H9 (cell line): ENCODE data around the gene ERAL1. TPM values are rescaled to one million over a fixed set of nuclear protein-coding genes. Genes with fewer than 3 reads are reported as not detected.

Experiments
- DNase-seq: peaks from one replicate; pipeline ENCODE4 v3.0.0-alpha.2; 2017
- H2AFZ ChIP-seq: one replicate; pipeline ENCODE4 v1.6.1; 2013; ENCODE audit warnings: mild to moderate bottlenecking, low read length, control low read depth, moderate library complexity
- H2AK5ac ChIP-seq: 2 replicates; pipeline ENCODE4 v1.6.1; 2013; ENCODE audit warnings: low read length, control low read depth, mixed read lengths; ENCODE audit not compliant: insufficient read length
- H2BK120ac ChIP-seq: one replicate; pipeline ENCODE4 v1.6.1; 2013; ENCODE audit warnings: low read depth, mild to moderate bottlenecking, low read length, control low read depth, inconsistent platforms; ENCODE audit not compliant: poor library complexity, severe bottlenecking
- H2BK12ac ChIP-seq: 2 replicates; pipeline ENCODE4 v1.6.1; 2013; ENCODE audit warnings: low read length, control low read depth, mixed read lengths, low read depth; ENCODE audit not compliant: insufficient read length
- H2BK15ac ChIP-seq: 2 replicates; pipeline ENCODE4 v1.6.1; 2013; ENCODE audit warnings: low read depth, low read length, control low read depth
- H2BK20ac ChIP-seq: one replicate; pipeline ENCODE4 v1.6.1; 2013; ENCODE audit warnings: low read depth, mild to moderate bottlenecking, low read length, control low read depth, inconsistent platforms; ENCODE audit not compliant: poor library complexity, severe bottlenecking
- H2BK5ac ChIP-seq: 2 replicates; pipeline ENCODE4 v1.6.1; 2013; ENCODE audit warnings: low read length, control low read depth, mixed read lengths; ENCODE audit not compliant: insufficient read length
- H3K14ac ChIP-seq: 2 replicates; pipeline ENCODE4 v1.6.1; 2013; ENCODE audit warnings: low read length, control low read depth; ENCODE audit not compliant: insufficient read depth
- H3K18ac ChIP-seq: 2 replicates; pipeline ENCODE4 v1.6.1; 2013; ENCODE audit warnings: low read depth, mild to moderate bottlenecking, mixed read lengths, low read length, control low read depth; ENCODE audit not compliant: insufficient read length
- H3K23ac ChIP-seq: 2 replicates; pipeline ENCODE4 v1.6.1; 2013; ENCODE audit warnings: low read length, control low read depth, mixed read lengths, low read depth; ENCODE audit not compliant: insufficient read length
- H3K23me2 ChIP-seq: 2 replicates; pipeline ENCODE4 v1.6.1; 2013; ENCODE audit warnings: low read depth, mild to moderate bottlenecking, mixed read lengths, low read length, control low read depth; ENCODE audit not compliant: insufficient read length, poor library complexity, severe bottlenecking
- H3K27ac ChIP-seq: 2 replicates; pipeline ENCODE4 v1.5.1; 2013; ENCODE audit warnings: low read length, control low read depth, mixed read lengths, low read depth; ENCODE audit not compliant: insufficient read length
- H3K27me3 ChIP-seq: 2 replicates; pipeline ENCODE4 v1.6.1; 2013; ENCODE audit warnings: low read length, control low read depth, inconsistent platforms; ENCODE audit not compliant: insufficient read depth
- H3K4ac ChIP-seq: 2 replicates; pipeline ENCODE4 v1.6.1; 2013; ENCODE audit warnings: low read depth, mild to moderate bottlenecking, control low read depth, inconsistent platforms, low read length, moderate library complexity
- H3K4me1 ChIP-seq: 2 replicates; pipeline ENCODE4 v1.6.1; 2013; ENCODE audit warnings: low read length, control low read depth, inconsistent platforms; ENCODE audit not compliant: insufficient read depth
- H3K4me2 ChIP-seq: 2 replicates; pipeline ENCODE4 v1.6.1; 2013; ENCODE audit warnings: low read length, control low read depth, mixed read lengths; ENCODE audit not compliant: insufficient read length, insufficient read depth
- H3K56ac ChIP-seq: 2 replicates; pipeline ENCODE4 v1.6.1; 2013; ENCODE audit warnings: low read depth, mild to moderate bottlenecking, mixed read lengths, low read length, control low read depth; ENCODE audit not compliant: insufficient read length
- H3K79me1 ChIP-seq: 2 replicates; pipeline ENCODE4 v1.6.1; 2013; ENCODE audit warnings: low read depth, mild to moderate bottlenecking, moderate library complexity, low read length, control low read depth, inconsistent platforms; ENCODE audit not compliant: insufficient read depth, poor library complexity, severe bottlenecking
- H3K79me2 ChIP-seq: 2 replicates; pipeline ENCODE4 v1.6.1; 2013; ENCODE audit warnings: low read length, control low read depth, inconsistent platforms; ENCODE audit not compliant: insufficient read depth
- H3K9ac ChIP-seq: 2 replicates; pipeline ENCODE4 v1.6.1; 2013; ENCODE audit warnings: low read length, control low read depth, mixed read lengths; ENCODE audit not compliant: insufficient read length; ENCODE audit errors: extremely low read depth
- H3K9me3 ChIP-seq: one replicate; pipeline ENCODE4 v1.6.1; 2013; ENCODE audit warnings: low read depth, low read length, inconsistent platforms; ENCODE audit not compliant: control insufficient read depth
- H3T11ph ChIP-seq: one replicate; pipeline ENCODE4 v1.6.1; 2013; ENCODE audit warnings: mild to moderate bottlenecking, low read length, control low read depth, inconsistent platforms
- H4K20me1 ChIP-seq: one replicate; pipeline ENCODE4 v1.6.1; 2013; ENCODE audit not compliant: control insufficient read depth, insufficient read length, insufficient read depth
- H4K5ac ChIP-seq: 2 replicates; pipeline ENCODE4 v1.6.1; 2013; ENCODE audit warnings: low read depth, mild to moderate bottlenecking, mixed read lengths, low read length, control low read depth; ENCODE audit not compliant: insufficient read length
- H4K8ac ChIP-seq: replicated peaks from 2 replicates; pipeline ENCODE4 v1.6.1; 2013; ENCODE audit warnings: low read length, control low read depth, mixed read lengths, low read depth; ENCODE audit not compliant: insufficient read length
- H4K91ac ChIP-seq: 2 replicates; pipeline ENCODE4 v1.6.1; 2013; ENCODE audit warnings: low read depth, mild to moderate bottlenecking, moderate library complexity, mixed read lengths, low read length, control low read depth; ENCODE audit not compliant: insufficient read length
- H3K27ac Mint-ChIP-seq, 3 experiments: 2 replicates in 2 of 3; 3 replicates in 1 of 3; pipeline ENCODE4 v1.8.0; 2020 to 2021; ENCODE audit warnings: mixed read lengths in 3 of 3, mild to moderate bottlenecking in 1 of 3, moderate library complexity in 1 of 3
- H3K27me3 Mint-ChIP-seq: 2 replicates; pipeline ENCODE4 v1.8.0; 2021; ENCODE audit warnings: low read depth, mild to moderate bottlenecking, moderate library complexity, mixed read lengths
- H3K36me3 Mint-ChIP-seq, 3 experiments: 2 replicates in 2 of 3; 3 replicates in 1 of 3; pipeline ENCODE4 v1.8.0; 2020 to 2021; ENCODE audit warnings: low read depth in 3 of 3, mixed read lengths in 3 of 3; ENCODE audit not compliant: insufficient read depth in 1 of 3
- H3K4me1 Mint-ChIP-seq, 2 experiments: 2 replicates each; pipeline ENCODE4 v1.8.0; 2020; ENCODE audit warnings: mixed read lengths in 2 of 2
- H3K4me3 Mint-ChIP-seq, 2 experiments: 2 replicates in 1 of 2; 3 replicates in 1 of 2; pipeline ENCODE4 v1.8.0; 2020 to 2021; ENCODE audit warnings: mild to moderate bottlenecking in 2 of 2, mixed read lengths in 2 of 2, moderate library complexity in 1 of 2
- H3K9me3 Mint-ChIP-seq, 2 experiments: 2 replicates in 1 of 2; 3 replicates in 1 of 2; pipeline ENCODE4 v1.8.0; 2020; ENCODE audit warnings: mild to moderate bottlenecking in 2 of 2, mixed read lengths in 2 of 2, moderate library complexity in 1 of 2
- CTCF ChIP-seq: fragments of 200-600 bp; sonication (generic); conservative IDR thresholded peaks from 3 replicates; pipeline ENCODE4 v1.8.0; 2021; ENCODE audit warnings: antibody characterized with exemption, mild to moderate bottlenecking
- WGBS: extraction: QIAGEN DNeasy Blood & Tissue Kit; methylation state at CpG from one replicate; pipeline ENCODE4 v1.1.7; 2013; ENCODE audit warnings: missing lambda C conversion rate, low lambda C conversion rate, mixed read lengths; ENCODE audit not compliant: insufficient read length; ENCODE audit errors: extremely low coverage; 5-methylcytosine and 5-hydroxymethylcytosine counted together
- total RNA-seq: library from RNA; stranded (reverse); gene quantifications from 2 replicates; pipeline ENCODE4 v1.2.1, GENCODE V29; 2021

The ERAL1 gene
- total RNA-seq, 1 experiment from 2014 or later: 67.8 TPM

GRCh38 chr17:28883967-28884702 is 29.3 kb downstream of the ERAL1 start:
- H3K27ac ChIP-seq: no peak overlapping the region
- no peak for DNase-seq
- no peak overlapping the region for H2BK120ac ChIP-seq
- Mint-ChIP-seq H3K4me3 (no peak overlapping the region), H3K4me1 (peaks cover 5 to 7% of the 10 kb centered on the region in 2 experiments), H3K27me3 (peaks cover 2% of the 10 kb centered on the region; the same call in 1 of the 2 replicates), H3K9me3 (no peaks in the 10 kb centered on the region), H3K36me3 (peaks cover 21 to 54% (median 52%) of the 10 kb centered on the region in 3 experiments; a peak in 6 of 7 replicates), H3K27ac (peak overlapping the region in 1 of 3 experiments; percentile 73; a peak in 1 of 7 replicates)
- H3T11ph ChIP-seq: no peak overlapping the region
- no peak overlapping the region for H3K4me2 ChIP-seq
- H3K79me1 ChIP-seq: no peaks in the 10 kb centered on the region
- no peak overlapping the region for H2BK5ac ChIP-seq
- H4K5ac ChIP-seq: no peak overlapping the region
- no peak overlapping the region for H3K18ac ChIP-seq
- H3K23ac ChIP-seq: no peak overlapping the region
- no peak overlapping the region for H3K9ac ChIP-seq
- H3K56ac ChIP-seq: no peak overlapping the region
- no peak overlapping the region for H3K14ac ChIP-seq
- H2BK15ac ChIP-seq: no peak overlapping the region
- no peak overlapping the region for H2BK20ac ChIP-seq
- H2AK5ac ChIP-seq: no peak overlapping the region
- WGBS: no CpG with 5 or more reads among the region's 27 CpGs
- no peak overlapping the region for H2BK12ac ChIP-seq
- H4K91ac ChIP-seq: no peak overlapping the region
- H3K4me1 ChIP-seq: no peaks in the 10 kb centered on the region
- H3K4ac ChIP-seq: no peak overlapping the region
- no peaks in the 10 kb centered on the region for H3K27me3 ChIP-seq
- H2AFZ ChIP-seq: no peak overlapping the region
- no peak for TF ChIP-seq CTCF
- no peak overlapping the region for H4K8ac ChIP-seq
- no peaks in the 10 kb centered on the region for H3K79me2 ChIP-seq
- H4K20me1 ChIP-seq: no peaks in the 10 kb centered on the region
- no peaks in the 10 kb centered on the region for H3K9me3 ChIP-seq
- H3K23me2 ChIP-seq: no peaks in the 10 kb centered on the region
